Upper lobe of left lung (tissue), 6 donors: ENCODE data around the gene ROBO3. TPM values are rescaled to one million over a fixed set of nuclear protein-coding genes. Genes with fewer than 3 reads are reported as not detected.

ENCODE experiments used
- ATAC-seq, 2 donors: fragments of 200-7000 bp; cut with Tn5 transposase; one replicate each; pipeline ENCODE4 v1.9.1; 2022; ENCODE audit warnings: mild to moderate bottlenecking in 2 of 2, moderate library complexity in 2 of 2; ENCODE audit not compliant: low FRiP score in 2 of 2
- DNase-seq, 2 donors: peaks; one replicate each; pipeline ENCODE4 v3.0.0-alpha.2; 2019 to 2020
- H3K27ac ChIP-seq, 4 donors: fragments of 200-600 bp; sonication (generic); one replicate each; pipeline ENCODE4 v1.5.1; 2016 to 2019
- H3K27me3 ChIP-seq, 4 donors: fragments of 200-600 bp; sonication (generic); one replicate each; pipeline ENCODE4 v1.5.1; 2017 to 2019
- H3K36me3 ChIP-seq, 4 donors: fragments of 200-600 bp; sonication (generic); one replicate each; pipeline ENCODE4 v1.5.1; 2016 to 2019
- H3K4me1 ChIP-seq, 4 donors: fragments of 200-600 bp; sonication (generic); one replicate each; pipeline ENCODE4 v1.5.1; 2018 to 2019
- H3K4me3 ChIP-seq, 4 donors: fragments of 200-600 bp; sonication (generic); one replicate each; pipeline ENCODE4 v1.5.1; 2017 to 2019; ENCODE audit warnings: mild to moderate bottlenecking in 2 of 4, moderate library complexity in 1 of 4
- H3K9me3 ChIP-seq, 4 donors: fragments of 200-600 bp; sonication (generic); one replicate each; pipeline ENCODE4 v1.5.1; 2018 to 2019
- CTCF ChIP-seq, 6 experiments: fragments of 450-650 bp in 4 of 6; fragments of 200-600 bp in 2 of 6; sonication (generic) in 2 of 6; IDR thresholded peaks; one replicate each; pipeline ENCODE4 v1.5.1; 2016 to 2019; ENCODE audit warnings: antibody characterized with exemption in 6 of 6
- EP300 ChIP-seq, 4 donors: sonication (generic); formaldehyde crosslinking; IDR thresholded peaks; one replicate each; pipeline ENCODE4 v1.5.1; 2017; ENCODE audit warnings: antibody characterized with exemption in 4 of 4, control low read depth in 2 of 4
- POLR2A ChIP-seq, 4 donors: fragments of 450-650 bp; IDR thresholded peaks; one replicate each; pipeline ENCODE4 v1.5.1; 2016 to 2017; ENCODE audit warnings: antibody characterized with exemption in 4 of 4, mild to moderate bottlenecking in 2 of 4
- POLR2AphosphoS5 ChIP-seq, 2 donors: sonication (generic); formaldehyde crosslinking; IDR thresholded peaks; one replicate each; pipeline ENCODE4 v1.5.1; 2017; ENCODE audit warnings: antibody characterized with exemption in 2 of 2
- WGBS, 2 donors: methylation state at CpG; one replicate each; pipeline ENCODE4 v1.1.5; 2017 to 2018; 5-methylcytosine and 5-hydroxymethylcytosine counted together
- total RNA-seq, 6 donors: library from RNA; depleted of rRNA in 4 of 6; stranded (reverse); fragments of >200 nt in 4 of 6; gene quantifications; one replicate each; pipeline versions ENCODE4 v1.1.0 to v1.2.1, GENCODE V29; 2016 to 2021
- donor health status: DM: no; HTN: no; CAD: no; lungs with moderate emphysema.
- donor health status: DM: no; HTN: yes; CAD: no; lungs with severe emphysema.

ROBO3 gene
- total RNA-seq, 6 donors from 2014 or later = 6.4 to 40.9 (median 7.5) TPM

- Histone ChIP-seq H3K27me3 (no peaks in the 10 kb centered on the region), H3K36me3 (no peaks in the 10 kb centered on the region), H3K4me3 (no peak overlapping the region), H3K27ac (peak overlapping the region in 3 of 4 donors; percentile 41 to 73 (median 42)), H3K9me3 (no peaks in the 10 kb centered on the region), H3K4me1 (peaks cover 0 to 4% (median 0%) of the 10 kb centered on the region in 4 donors)
- TF ChIP-seq POLR2AphosphoS5 (IDR thresholded peaks at IDR 0.05) (peak in 1 of 2 donors; percentile 27), CTCF (IDR thresholded peaks at IDR 0.05) (peak in 1 of 6 experiments; percentile 6), POLR2A (IDR thresholded peaks at IDR 0.05) (no peak), EP300 (IDR thresholded peaks at IDR 0.05) (peak in 1 of 4 donors; percentile 57)
- peak in 1 of 2 donors; percentile 70 for ATAC-seq
- 52 to 64% methylated on average over 8 of the region's 8 CpGs for WGBS, 2 donors
- peak; percentile 61 to 79 for DNase-seq
These were observed 41.5 kb upstream of the ROBO3 start for GRCh38 chr11:124823512-124824376.

GRCh38 chr11:124825876-124826275, 39.4 kb upstream of the ROBO3 start:
- Histone ChIP-seq H3K27me3 (no peaks in the 10 kb centered on the region), H3K36me3 (no peaks in the 10 kb centered on the region), H3K9me3 (no peaks in the 10 kb centered on the region), H3K4me1 (peaks cover 0 to 4% (median 0%) of the 10 kb centered on the region in 4 donors), H3K27ac (no peak overlapping the region), H3K4me3 (no peak overlapping the region)
- DNase-seq (no peak), ATAC-seq (no peak)
- TF ChIP-seq CTCF (IDR thresholded peaks at IDR 0.05) (no peak), EP300 (IDR thresholded peaks at IDR 0.05) (no peak), POLR2AphosphoS5 (IDR thresholded peaks at IDR 0.05) (no peak), POLR2A (IDR thresholded peaks at IDR 0.05) (no peak)
- 88 to 90% methylated on average over 3 of the region's 3 CpGs for WGBS, 2 donors

GRCh38 chr11:124829986-124830385, 35.2 kb upstream of the ROBO3 start:
- H3K4me3 ChIP-seq = no peak overlapping the region
- no peak overlapping the region for H3K27ac ChIP-seq
- TF ChIP-seq CTCF (IDR thresholded peaks at IDR 0.05) (no peak), POLR2AphosphoS5 (IDR thresholded peaks at IDR 0.05) (no peak), POLR2A (IDR thresholded peaks at IDR 0.05) (no peak), EP300 (IDR thresholded peaks at IDR 0.05) (no peak)
- no peaks in the 10 kb centered on the region for H3K9me3 ChIP-seq
- H3K36me3 ChIP-seq = no peaks in the 10 kb centered on the region
- no peaks in the 10 kb centered on the region for H3K4me1 ChIP-seq
- H3K27me3 ChIP-seq = no peaks in the 10 kb centered on the region
- DNase-seq = no peak
- WGBS, 2 donors = 76 to 81% methylated on average over 3 of the region's 3 CpGs
- no peak for ATAC-seq

GRCh38 chr11:124830749-124831148, 34.5 kb upstream of the ROBO3 start:
- TF ChIP-seq POLR2AphosphoS5 (IDR thresholded peaks at IDR 0.05) (no peak), EP300 (IDR thresholded peaks at IDR 0.05) (no peak), POLR2A (IDR thresholded peaks at IDR 0.05) (no peak), CTCF (IDR thresholded peaks at IDR 0.05) (no peak)
- 90 to 96% methylated on average over 3 of the region's 3 CpGs for WGBS, 2 donors
- no peak for ATAC-seq

More at GRCh38 chr11:124830749-124831148, 34.5 kb upstream of the ROBO3 start:
- H3K9me3 ChIP-seq = no peaks in the 10 kb centered on the region
- H3K27me3 ChIP-seq = no peaks in the 10 kb centered on the region
- H3K4me3 ChIP-seq = no peak overlapping the region
- DNase-seq = no peak
- no peak overlapping the region for H3K27ac ChIP-seq
- no peaks in the 10 kb centered on the region for H3K36me3 ChIP-seq
- no peaks in the 10 kb centered on the region for H3K4me1 ChIP-seq
